Measurements from ENCODE around the gene CELF3. TPM values are rescaled to one million over a fixed set of nuclear protein-coding genes. Genes with fewer than 3 reads are reported as not detected.
A peak's percentile ranks its signal among the peaks of the same experiment; 100 is the strongest.

CELF3 gene
- total and polyA plus RNA-seq, 9 of the 15 experiments (the other 6 are each of a cell fraction or from before 2014, with no cell fraction given) = not detected

- TF ChIP-seq ZNF512 (tag; IDR thresholded peaks at IDR 0.05) (no peak), ZNF133 (CRISPR knock-in tag; IDR thresholded peaks at IDR 0.05) (no peak), HIVEP1 (CRISPR knock-in tag; IDR thresholded peaks at IDR 0.05) (no peak), E4F1 (CRISPR knock-in tag; IDR thresholded peaks at IDR 0.05; ENCODE audit: borderline replicate concordance) (no peak), NCOA2 (IDR thresholded peaks at IDR 0.05; ENCODE audit: partially characterized antibody in 2 of 2) (peak in 1 of 2 experiments; percentile 96), TEAD1 (CRISPR knock-in tag; IDR thresholded peaks at IDR 0.05) (peak in 1 of 2 experiments; percentile 66; a peak in 1 of 4 replicates), NFIX (CRISPR knock-in tag; IDR thresholded peaks at IDR 0.05; ENCODE audit: low read depth) (no peak), ZNF354B (CRISPR knock-in tag; IDR thresholded peaks at IDR 0.05) (no peak), NR2C2 (CRISPR knock-in tag; IDR thresholded peaks at IDR 0.05) (no peak), NR2C2 (tag; IDR thresholded peaks at IDR 0.05) (peak; percentile 54; the same call in 1 of the 2 replicates)
- TF ChIP-seq, protein P1, sequence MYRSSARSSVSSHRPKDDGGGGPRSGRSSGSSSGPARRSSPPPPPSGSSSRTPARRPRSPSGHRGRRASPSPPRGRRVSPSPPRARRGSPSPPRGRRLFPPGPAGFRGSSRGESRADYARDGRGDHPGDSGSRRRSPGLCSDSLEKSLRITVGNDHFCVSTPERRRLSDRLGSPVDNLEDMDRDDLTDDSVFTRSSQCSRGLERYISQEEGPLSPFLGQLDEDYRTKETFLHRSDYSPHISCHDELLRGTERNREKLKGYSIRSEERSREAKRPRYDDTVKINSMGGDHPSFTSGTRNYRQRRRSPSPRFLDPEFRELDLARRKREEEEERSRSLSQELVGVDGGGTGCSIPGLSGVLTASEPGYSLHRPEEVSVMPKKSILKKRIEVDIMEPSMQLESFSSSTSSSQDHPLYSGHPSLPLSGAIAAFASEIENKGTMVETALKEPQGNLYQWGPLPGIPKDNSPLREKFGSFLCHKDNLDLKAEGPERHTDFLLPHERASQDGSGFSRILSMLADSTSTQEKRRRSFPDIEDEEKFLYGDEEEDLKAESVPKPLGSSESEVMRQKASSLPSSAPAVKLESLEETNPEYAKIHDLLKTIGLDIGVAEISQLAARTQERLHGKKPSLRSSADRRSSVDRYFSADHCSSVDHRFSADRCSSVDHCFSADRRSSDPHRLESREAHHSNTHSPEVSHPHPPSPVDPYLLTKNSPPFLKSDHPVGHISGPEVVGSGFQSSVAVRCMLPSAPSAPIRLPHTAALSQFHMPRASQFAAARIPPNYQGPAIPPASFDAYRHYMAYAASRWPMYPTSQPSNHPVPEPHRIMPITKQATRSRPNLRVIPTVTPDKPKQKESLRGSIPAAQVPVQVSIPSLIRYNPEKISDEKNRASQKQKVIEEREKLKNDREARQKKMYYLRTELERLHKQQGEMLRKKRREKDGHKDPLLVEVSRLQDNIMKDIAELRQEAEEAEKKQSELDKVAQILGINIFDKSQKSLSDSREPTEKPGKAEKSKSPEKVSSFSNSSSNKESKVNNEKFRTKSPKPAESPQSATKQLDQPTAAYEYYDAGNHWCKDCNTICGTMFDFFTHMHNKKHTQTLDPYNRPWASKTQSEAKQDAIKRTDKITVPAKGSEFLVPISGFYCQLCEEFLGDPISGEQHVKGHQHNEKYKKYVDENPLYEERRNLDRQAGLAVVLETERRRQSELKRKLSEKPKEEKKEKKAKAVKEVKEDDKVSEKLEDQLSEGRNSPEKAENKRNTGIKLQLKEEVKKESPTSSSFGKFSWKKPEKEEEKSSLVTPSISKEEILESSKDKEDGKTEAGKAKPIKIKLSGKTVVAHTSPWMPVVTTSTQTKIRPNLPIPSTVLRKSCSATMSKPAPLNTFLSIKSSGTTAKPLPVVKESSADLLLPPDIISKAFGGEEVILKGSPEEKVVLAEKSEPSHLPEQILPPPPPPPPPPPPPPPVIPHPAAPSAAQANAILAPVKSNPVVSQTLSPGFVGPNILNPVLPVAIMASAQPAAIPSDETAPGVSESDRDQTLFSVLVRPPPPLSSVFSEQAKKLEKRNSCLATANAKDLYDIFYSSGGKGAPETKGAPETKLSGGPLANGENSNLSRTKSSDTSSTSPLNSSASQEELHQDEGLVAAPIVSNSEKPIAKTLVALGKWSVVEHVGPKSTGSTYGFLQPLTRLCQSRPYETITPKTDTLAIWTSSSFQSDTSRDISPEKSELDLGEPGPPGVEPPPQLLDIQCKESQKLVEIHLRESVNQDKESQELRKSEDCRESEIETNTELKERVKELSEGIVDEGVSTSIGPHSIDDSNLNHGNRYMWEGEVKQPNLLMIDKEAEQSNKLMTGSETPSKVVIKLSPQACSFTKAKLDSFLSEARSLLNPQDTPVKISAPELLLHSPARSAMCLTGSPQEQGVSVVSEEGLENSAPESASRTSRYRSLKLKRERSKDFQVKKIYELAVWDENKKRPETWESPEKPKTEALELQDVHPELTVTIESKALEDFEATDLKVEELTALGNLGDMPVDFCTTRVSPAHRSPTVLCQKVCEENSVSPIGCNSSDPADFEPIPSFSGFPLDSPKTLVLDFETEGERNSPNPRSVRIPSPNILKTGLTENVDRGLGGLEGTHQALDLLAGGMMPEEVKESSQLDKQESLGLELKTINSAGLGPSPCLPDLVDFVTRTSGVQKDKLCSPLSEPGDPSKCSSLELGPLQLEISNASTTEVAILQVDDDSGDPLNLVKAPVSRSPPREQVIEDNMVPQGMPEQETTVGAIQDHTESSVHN (IDR thresholded peaks at IDR 0.05; ENCODE audit: borderline replicate concordance in 1 of 2, low read depth in 1 of 2) = no peak
- TF ChIP-seq, protein P2, sequence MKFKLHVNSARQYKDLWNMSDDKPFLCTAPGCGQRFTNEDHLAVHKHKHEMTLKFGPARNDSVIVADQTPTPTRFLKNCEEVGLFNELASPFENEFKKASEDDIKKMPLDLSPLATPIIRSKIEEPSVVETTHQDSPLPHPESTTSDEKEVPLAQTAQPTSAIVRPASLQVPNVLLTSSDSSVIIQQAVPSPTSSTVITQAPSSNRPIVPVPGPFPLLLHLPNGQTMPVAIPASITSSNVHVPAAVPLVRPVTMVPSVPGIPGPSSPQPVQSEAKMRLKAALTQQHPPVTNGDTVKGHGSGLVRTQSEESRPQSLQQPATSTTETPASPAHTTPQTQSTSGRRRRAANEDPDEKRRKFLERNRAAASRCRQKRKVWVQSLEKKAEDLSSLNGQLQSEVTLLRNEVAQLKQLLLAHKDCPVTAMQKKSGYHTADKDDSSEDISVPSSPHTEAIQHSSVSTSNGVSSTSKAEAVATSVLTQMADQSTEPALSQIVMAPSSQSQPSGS (CRISPR knock-in tag; IDR thresholded peaks at IDR 0.05) = no peak
Observed at GRCh38 chr1:151762941-151763921, 46.6 kb upstream of the CELF3 start, which contains the start of gene MRPL9 (continued).
